ENCODE results near the gene TACC3. TPM values are rescaled to one million over a fixed set of nuclear protein-coding genes. Genes with fewer than 3 reads are reported as not detected.

The TACC3 gene
- total RNA-seq, 4 donors from 2014 or later: 2.5 to 8.8 (median 5.8) TPM

DNA sequence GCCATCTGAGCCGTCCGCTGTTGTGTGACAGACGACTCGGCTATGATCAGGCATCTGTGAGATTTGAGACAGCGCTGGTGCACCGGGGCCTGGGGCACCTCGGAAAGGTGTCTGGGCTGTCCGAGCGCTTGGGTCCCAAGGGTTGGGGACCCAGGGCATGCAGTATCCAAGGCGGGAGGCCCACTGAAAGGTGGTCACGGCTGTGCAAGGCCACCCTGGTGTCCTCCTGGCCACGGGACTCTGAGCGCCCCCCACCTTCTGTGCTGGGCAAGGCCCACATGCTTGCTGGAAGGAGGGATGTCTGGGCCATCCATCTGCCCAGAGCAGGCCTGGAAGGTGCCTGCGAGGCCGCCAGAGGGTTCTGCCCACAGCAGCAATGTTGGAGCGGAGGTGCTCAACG lies 19.9 kb downstream of the TACC3 start:
- TF ChIP-seq EP300 (IDR thresholded peaks at IDR 0.05) (no peak), POLR2AphosphoS5 (IDR thresholded peaks at IDR 0.05) (no peak), POLR2A (IDR thresholded peaks at IDR 0.05; ENCODE audit: low read depth) (no peak)
- TF ChIP-seq, protein P1, sequence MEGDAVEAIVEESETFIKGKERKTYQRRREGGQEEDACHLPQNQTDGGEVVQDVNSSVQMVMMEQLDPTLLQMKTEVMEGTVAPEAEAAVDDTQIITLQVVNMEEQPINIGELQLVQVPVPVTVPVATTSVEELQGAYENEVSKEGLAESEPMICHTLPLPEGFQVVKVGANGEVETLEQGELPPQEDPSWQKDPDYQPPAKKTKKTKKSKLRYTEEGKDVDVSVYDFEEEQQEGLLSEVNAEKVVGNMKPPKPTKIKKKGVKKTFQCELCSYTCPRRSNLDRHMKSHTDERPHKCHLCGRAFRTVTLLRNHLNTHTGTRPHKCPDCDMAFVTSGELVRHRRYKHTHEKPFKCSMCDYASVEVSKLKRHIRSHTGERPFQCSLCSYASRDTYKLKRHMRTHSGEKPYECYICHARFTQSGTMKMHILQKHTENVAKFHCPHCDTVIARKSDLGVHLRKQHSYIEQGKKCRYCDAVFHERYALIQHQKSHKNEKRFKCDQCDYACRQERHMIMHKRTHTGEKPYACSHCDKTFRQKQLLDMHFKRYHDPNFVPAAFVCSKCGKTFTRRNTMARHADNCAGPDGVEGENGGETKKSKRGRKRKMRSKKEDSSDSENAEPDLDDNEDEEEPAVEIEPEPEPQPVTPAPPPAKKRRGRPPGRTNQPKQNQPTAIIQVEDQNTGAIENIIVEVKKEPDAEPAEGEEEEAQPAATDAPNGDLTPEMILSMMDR (IDR thresholded peaks at IDR 0.05): no peak
- H3K4me1 ChIP-seq: no peaks in the 10 kb centered on the region
- intact Hi-C loops (cut with DNase I): no loop called here
- no peak overlapping the region for H3K4me3 ChIP-seq
- peaks cover 17 to 73% (median 70%) of the 10 kb centered on the region in 4 donors for H3K36me3 ChIP-seq
- no peak overlapping the region for H3K27ac ChIP-seq (replicated peaks in 1 of 4)
- DNase-seq (ENCODE audit: extremely low spot score): no peak
- no peaks in the 10 kb centered on the region for H3K27me3 ChIP-seq
- 100% methylated on average over 6 of the region's 17 CpGs for WGBS
- peaks cover 0 to 12% (median 10%) of the 10 kb centered on the region in 4 donors for H3K9me3 ChIP-seq

DNA sequence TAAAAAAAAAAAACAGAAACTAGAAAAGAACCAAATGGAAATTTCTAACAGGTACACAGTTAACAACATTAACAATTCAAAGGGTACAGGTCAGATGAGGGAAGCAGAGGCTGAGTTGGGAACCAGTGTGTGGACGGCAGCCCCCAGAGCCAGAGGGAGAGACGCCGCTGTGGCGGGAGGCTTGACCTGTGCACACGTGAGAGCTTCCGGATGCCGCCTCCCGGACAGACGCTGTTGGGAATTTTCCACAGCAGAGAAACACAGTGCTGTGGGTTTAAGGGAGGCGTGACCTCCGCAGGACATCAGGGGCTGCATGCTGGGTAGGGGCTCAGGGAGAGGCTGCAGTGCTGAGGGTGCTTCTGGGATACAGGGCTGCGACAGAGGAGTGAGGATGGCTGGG lies 22.2 kb downstream of the TACC3 start:
- TF ChIP-seq EP300 (IDR thresholded peaks at IDR 0.05): no peak
- 74% methylated on average over 12 of the region's 12 CpGs for WGBS
- intact Hi-C loops (cut with DNase I): no loop called here
- H3K4me1 ChIP-seq: peaks cover 0 to 4% (median 3%) of the 10 kb centered on the region in 4 donors
- no peak overlapping the region for H3K27ac ChIP-seq (replicated peaks in 1 of 4)
- no peak for DNase-seq (ENCODE audit: extremely low spot score)
- peaks cover 0 to 6% (median under 1%) of the 10 kb centered on the region in 4 donors for H3K9me3 ChIP-seq
- H3K36me3 ChIP-seq: peaks cover 4 to 52% (median 47%) of the 10 kb centered on the region in 4 donors
- no peak overlapping the region for H3K4me3 ChIP-seq
- H3K27me3 ChIP-seq: peaks cover 0 to 21% (median under 1%) of the 10 kb centered on the region in 4 donors

GRCh38 chr4:1743975-1744374 lies 22.7 kb downstream of the TACC3 start:
- no peak for DNase-seq (ENCODE audit: extremely low spot score)
- 100% methylated on average over 5 of the region's 6 CpGs for WGBS
- H3K27me3 ChIP-seq: peaks cover 0 to 25% (median 2%) of the 10 kb centered on the region in 4 donors
- peaks cover 0 to 5% (median 0%) of the 10 kb centered on the region in 4 donors for H3K9me3 ChIP-seq
- no peak overlapping the region for H3K27ac ChIP-seq (replicated peaks in 1 of 4)
- intact Hi-C loops (cut with DNase I): no loop called here
- H3K36me3 ChIP-seq: peaks cover 4 to 51% (median 45%) of the 10 kb centered on the region in 4 donors
- TF ChIP-seq POLR2A (IDR thresholded peaks at IDR 0.05; ENCODE audit: low read depth) (no peak), POLR2AphosphoS5 (IDR thresholded peaks at IDR 0.05) (no peak), EP300 (IDR thresholded peaks at IDR 0.05) (no peak)
- TF ChIP-seq, protein P1 (IDR thresholded peaks at IDR 0.05): no peak
- no peak overlapping the region for H3K4me3 ChIP-seq
- H3K4me1 ChIP-seq: peaks cover 0 to 7% (median 5%) of the 10 kb centered on the region in 4 donors

DNA sequence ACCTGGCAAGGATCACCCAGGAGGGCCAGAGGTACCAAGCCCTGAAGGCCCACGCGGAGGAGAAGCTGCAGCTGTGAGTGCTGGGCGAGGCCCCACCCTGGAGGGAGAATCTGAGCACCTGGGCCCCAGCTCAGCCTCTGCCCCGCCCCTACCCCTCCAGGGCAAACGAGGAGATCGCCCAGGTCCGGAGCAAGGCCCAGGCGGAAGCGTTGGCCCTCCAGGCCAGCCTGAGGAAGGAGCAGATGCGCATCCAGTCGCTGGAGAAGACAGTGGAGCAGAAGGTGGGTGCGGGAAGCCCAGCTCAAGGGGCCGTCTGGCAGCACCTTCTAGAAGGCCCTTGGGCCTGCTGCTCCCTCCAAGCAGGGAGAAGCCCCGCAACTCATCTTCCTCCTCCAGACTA lies 23.2 kb downstream of the TACC3 start:
- TF ChIP-seq POLR2AphosphoS5 (IDR thresholded peaks at IDR 0.05) (no peak), POLR2A (IDR thresholded peaks at IDR 0.05; ENCODE audit: low read depth) (no peak), EP300 (IDR thresholded peaks at IDR 0.05) (no peak)
- TF ChIP-seq, protein P1 (IDR thresholded peaks at IDR 0.05): no peak
- H3K4me1 ChIP-seq: peaks cover 0 to 7% (median 5%) of the 10 kb centered on the region in 4 donors
- WGBS: 93% methylated on average over 6 of the region's 14 CpGs
- intact Hi-C loops (cut with DNase I): no loop called here
- peaks cover 4 to 45% (median 40%) of the 10 kb centered on the region in 4 donors for H3K36me3 ChIP-seq
- no peak overlapping the region for H3K4me3 ChIP-seq
- H3K27ac ChIP-seq (replicated peaks in 1 of 4): no peak overlapping the region
- H3K27me3 ChIP-seq: peaks cover 0 to 29% (median 2%) of the 10 kb centered on the region in 4 donors
- H3K9me3 ChIP-seq: peaks cover 0 to 5% (median 0%) of the 10 kb centered on the region in 4 donors
- no peak for DNase-seq (ENCODE audit: extremely low spot score)

DNA sequence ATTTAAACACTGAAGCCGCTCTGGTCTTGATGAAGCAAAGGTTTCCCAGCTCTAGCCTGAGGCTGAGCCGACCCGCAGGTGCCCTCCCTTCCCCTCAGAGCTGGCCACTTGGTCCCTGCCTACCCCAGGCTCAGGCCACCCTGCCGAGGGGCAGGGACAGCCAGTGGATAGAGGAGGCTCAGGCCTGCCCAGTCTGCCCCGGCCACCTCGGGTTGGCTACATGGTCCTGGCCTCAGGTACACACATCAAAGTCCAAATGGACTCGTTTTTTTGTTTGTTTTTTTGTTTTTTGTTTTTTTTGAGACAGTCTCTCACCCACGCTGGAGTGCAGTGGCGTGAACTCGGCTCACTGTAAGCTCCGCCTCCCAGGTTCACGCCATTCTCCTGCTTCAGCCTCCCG lies 23.8 kb downstream of the TACC3 start:
- Histone ChIP-seq H3K36me3 (peaks cover 4 to 39% (median 37%) of the 10 kb centered on the region in 4 donors), H3K9me3 (peaks cover 0 to 5% (median 0%) of the 10 kb centered on the region in 4 donors), H3K27me3 (peaks cover 0 to 35% (median 2%) of the 10 kb centered on the region in 4 donors), H3K4me1 (peaks cover 0 to 7% (median 5%) of the 10 kb centered on the region in 4 donors), H3K27ac (replicated peaks in 1 of 4) (no peak overlapping the region), H3K4me3 (no peak overlapping the region)
- no peak for DNase-seq (ENCODE audit: extremely low spot score)
- no peak for TF ChIP-seq POLR2A (IDR thresholded peaks at IDR 0.05; ENCODE audit: low read depth)
- TF ChIP-seq, protein P1 (IDR thresholded peaks at IDR 0.05): no peak
- TF ChIP-seq EP300 (IDR thresholded peaks at IDR 0.05): no peak
- intact Hi-C loops (cut with DNase I): loop anchor here (5.0 kb wide), 1 partner anchor 152 kb away; no protein-coding TSS in a partner anchor
- WGBS: 94% methylated on average over 13 of the region's 13 CpGs

All from esophagus muscularis mucosa (tissue), 4 donors.